NCI-H524 (cell line): ENCODE measurements around the gene CRX.
"Not testable (repeated sequence)": the region's sequence is repeated elsewhere in the genome, so short reads cannot be mapped to it uniquely, and the experiment has no call there.

Source experiments
- DNase-seq, 2 experiments: peaks; one replicate each; lab custom pipeline; 2025; lab: John Stamatoyannopoulos, UW

CRX gene

GRCh38 chr19:47803671-47804070 is 18.1 kb upstream of the CRX start:
- not testable (repeated sequence) for DNase-seq

- DNase-seq: not testable (repeated sequence)
Measured at GRCh38 chr19:47804451-47804850, 17.3 kb upstream of the CRX start, which contains the start of gene TPRX1. TPRX1 (minus strand) TSS chr19:47804551; CDS start chr19:47804539, 12 bp downstream.

GRCh38 chr19:47805313-47805712 is 16.4 kb upstream of the CRX start:
- DNase-seq: no peak

GRCh38 chr19:47806435-47806834 is 15.3 kb upstream of the CRX start:
- no peak for DNase-seq

GRCh38 chr19:47813304-47813994 is 8.3 kb upstream of the CRX start:
- peak; percentile 66 to 82 for DNase-seq

- DNase-seq: no peak
Measured at GRCh38 chr19:47813995-47814328, 7.8 kb upstream of the CRX start.

GRCh38 chr19:47816270-47816669 is 5.5 kb upstream of the CRX start:
- DNase-seq: not testable (repeated sequence)

GRCh38 chr19:47818221-47818620 is 3.5 kb upstream of the CRX start:
- not testable (repeated sequence) for DNase-seq

- peak; percentile 75 to 87 for DNase-seq
Measured at GRCh38 chr19:47819858-47820257, 1.9 kb upstream of the CRX start.

GRCh38 chr19:47820410-47820809 is 1.3 kb upstream of the CRX start:
- no peak for DNase-seq

GRCh38 chr19:47824396-47824795 is 2.7 kb downstream of the CRX start:
- no peak for DNase-seq

GRCh38 chr19:47826800-47827199 is 5.1 kb downstream of the CRX start:
- no peak for DNase-seq

- DNase-seq: peak; percentile 13 to 28
Measured at GRCh38 chr19:47832723-47833122, 11.0 kb downstream of the CRX start.

GRCh38 chr19:47836038-47836437 is 14.3 kb downstream of the CRX start:
- DNase-seq: no peak

- no peak for DNase-seq
Measured at GRCh38 chr19:47839411-47839810, 17.7 kb downstream of the CRX start.

GRCh38 chr19:47839913-47840312 is 18.2 kb downstream of the CRX start:
- peak; percentile 45 to 78 for DNase-seq

GRCh38 chr19:47842941-47843340 is 21.2 kb downstream of the CRX start:
- DNase-seq: peak in 1 of 2 experiments; percentile 25

GRCh38 chr19:47848425-47848822 is 26.7 kb downstream of the CRX start:
- DNase-seq: no peak

GRCh38 chr19:47848823-47849473 is 27.2 kb downstream of the CRX start:
- DNase-seq: peak; percentile 99

- no peak for DNase-seq
Measured at GRCh38 chr19:47853003-47853402, 31.3 kb downstream of the CRX start.

GRCh38 chr19:47854459-47854858 is 32.7 kb downstream of the CRX start:
- DNase-seq: no peak

- DNase-seq: not testable (repeated sequence)
Measured at GRCh38 chr19:47858231-47858630, 36.5 kb downstream of the CRX start.

- DNase-seq: not testable (repeated sequence)
Measured at GRCh38 chr19:47858646-47859285, 37.0 kb downstream of the CRX start, which contains the start of gene TPRX2. TPRX2 (plus strand) TSS chr19:47859235; CDS start chr19:47859247, 12 bp downstream.
